ENCODE measurements around the gene LMAN2.
"Not testable (repeated sequence)": the region's sequence is repeated elsewhere in the genome, so short reads cannot be mapped to it uniquely, and the experiment has no call there.

Gene LMAN2

GRCh38 chr5:177346820-177347219, 4.6 kb downstream of the LMAN2 start:
- no peak for DNase-seq (ENCODE audit: low read depth)

DNA sequence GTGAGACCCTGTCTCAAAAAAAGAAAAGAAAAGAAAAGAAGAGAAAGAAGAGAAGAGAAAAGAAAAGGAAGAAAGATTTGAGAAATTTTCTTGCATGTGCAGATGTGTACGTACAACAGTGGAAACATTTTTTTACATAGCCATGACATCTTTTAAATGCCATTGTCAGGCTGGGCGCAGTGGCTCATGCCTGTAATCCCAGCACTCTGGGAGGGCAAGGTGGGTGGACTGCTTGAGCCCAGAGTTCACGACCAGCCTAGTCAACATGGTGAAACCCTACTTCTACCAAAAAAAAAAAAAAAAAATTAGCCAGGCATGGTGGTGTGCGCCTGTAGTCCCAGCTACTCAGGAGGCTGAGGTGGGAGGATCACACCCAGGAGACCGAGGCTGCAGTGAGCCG, 6.6 kb downstream of the LMAN2 start:
- DNase-seq (ENCODE audit: low read depth) = no peak

- DNase-seq (ENCODE audit: low read depth) = no peak
These were observed 7.7 kb downstream of the LMAN2 start for GRCh38 chr5:177343777-177344176.

DNA sequence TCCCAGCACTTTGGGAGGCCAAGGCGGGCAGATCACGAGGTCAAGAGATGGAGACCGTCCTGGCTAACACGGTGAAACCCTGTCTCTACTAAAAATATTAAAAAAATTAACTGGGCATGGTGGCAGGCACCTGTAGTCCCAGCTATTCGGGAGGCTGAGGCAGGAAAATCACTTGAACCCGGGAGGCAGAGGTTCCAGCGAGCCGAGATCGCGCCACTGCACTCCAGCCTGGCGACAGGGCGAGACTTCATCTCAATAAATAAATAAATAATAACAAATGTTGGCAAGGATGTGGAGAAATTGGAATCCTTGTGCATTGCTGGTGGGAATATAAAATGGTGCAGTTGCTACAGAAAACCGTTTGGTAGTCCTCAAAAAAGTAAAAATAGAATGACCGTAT, 8.5 kb downstream of the LMAN2 start:
- not testable (repeated sequence) for DNase-seq (ENCODE audit: low read depth)

DNA sequence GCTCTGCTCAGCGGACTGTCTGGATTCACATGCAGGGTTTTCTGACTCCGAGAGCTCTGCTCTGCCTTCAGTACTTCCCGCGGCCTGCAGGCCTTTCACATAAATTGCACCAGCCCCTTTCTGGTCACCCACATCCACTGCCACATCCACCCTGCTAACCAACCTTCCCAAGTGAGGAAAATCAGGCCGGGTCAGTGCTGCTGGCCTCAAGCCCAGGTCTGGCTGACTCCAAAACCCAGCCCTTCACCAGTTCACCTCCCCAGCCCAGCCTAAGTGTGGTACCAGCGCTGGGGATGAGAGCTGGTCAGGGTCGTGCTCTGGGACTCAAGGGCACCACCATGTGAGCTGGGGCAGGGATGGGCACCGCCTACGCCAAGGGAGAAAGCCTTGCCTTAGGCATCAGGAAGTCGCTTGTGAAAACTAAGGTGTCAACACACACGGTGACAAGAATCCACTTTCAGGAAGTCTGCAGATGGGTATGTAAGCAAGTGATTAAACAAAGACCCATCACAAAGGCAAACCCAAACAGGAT, 12.3 kb downstream of the LMAN2 start:
- no peak for DNase-seq (ENCODE audit: low read depth)

DNA sequence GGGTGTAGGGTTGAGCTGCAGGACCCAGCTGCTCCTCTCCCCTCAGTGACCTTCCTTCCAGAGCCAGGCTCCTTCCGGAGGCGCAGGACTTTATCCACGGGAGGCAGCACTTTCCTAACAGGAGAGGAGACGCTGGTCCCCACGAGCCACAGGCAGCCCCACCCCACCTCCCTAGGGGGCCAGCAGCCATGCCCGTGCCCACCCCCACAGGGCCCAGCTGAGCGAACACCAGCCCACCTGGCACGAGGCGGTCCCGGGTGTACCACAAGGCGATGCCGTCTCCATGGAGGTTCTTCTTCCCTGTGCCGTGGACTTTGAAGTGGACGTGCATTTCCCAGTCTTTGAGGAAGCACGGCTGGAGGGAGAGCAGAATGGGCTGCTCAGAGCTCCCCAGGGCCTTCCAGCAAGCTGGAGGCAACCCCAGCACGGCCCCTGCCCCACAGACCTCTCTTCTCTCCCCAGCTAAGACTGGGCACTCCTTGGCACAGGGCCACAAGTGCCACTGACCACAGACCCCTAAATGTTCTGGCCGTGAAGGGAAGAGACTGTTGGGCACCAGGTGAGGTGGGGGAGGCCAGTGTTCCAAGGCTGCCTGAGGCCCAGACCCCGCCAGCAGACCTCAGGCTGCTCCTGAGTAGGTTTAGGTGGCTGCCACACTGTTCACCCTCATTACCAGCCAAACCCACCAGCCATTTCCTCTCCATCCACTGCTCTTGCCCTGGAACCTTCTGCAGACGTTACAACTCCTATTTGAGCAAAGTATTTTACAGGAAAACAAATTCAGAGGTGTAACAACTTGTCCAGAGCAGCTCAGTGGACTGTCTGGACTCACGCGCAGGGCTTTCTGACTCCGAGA, 13.0 kb downstream of the LMAN2 start:
- no peak for DNase-seq (ENCODE audit: low read depth)

GRCh38 chr5:177336603-177337494, 14.6 kb downstream of the LMAN2 start:
- DNase-seq (ENCODE audit: low read depth) = no peak

DNA sequence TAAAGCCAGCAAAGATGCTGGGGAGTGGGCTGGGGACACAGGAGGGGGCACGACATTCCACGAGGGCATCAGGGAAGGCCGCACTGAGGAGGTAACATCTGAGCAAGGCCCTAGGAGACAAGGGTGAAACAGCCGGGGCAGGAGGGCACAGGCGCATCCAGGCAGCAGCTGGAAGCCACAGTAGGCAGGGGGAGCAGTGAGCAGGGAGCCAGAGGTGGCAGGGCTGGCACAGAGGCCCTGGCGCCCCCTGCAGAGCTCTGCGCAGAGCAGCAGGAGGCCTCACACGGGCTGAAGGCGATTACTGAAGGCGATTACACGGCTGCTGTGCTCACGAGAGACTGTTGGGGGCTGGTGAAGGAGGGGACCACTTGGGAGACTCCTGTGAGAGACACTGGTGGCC, 15.4 kb downstream of the LMAN2 start:
- no peak for DNase-seq (ENCODE audit: low read depth)

- no peak for DNase-seq (ENCODE audit: low read depth)
These were observed 15.8 kb downstream of the LMAN2 start for GRCh38 chr5:177335701-177336065.

- DNase-seq (ENCODE audit: low read depth) = no peak
These were observed 16.4 kb downstream of the LMAN2 start for GRCh38 chr5:177334781-177335700.

GRCh38 chr5:177334155-177334551, 17.3 kb downstream of the LMAN2 start:
- DNase-seq (ENCODE audit: low read depth) = no peak

DNA sequence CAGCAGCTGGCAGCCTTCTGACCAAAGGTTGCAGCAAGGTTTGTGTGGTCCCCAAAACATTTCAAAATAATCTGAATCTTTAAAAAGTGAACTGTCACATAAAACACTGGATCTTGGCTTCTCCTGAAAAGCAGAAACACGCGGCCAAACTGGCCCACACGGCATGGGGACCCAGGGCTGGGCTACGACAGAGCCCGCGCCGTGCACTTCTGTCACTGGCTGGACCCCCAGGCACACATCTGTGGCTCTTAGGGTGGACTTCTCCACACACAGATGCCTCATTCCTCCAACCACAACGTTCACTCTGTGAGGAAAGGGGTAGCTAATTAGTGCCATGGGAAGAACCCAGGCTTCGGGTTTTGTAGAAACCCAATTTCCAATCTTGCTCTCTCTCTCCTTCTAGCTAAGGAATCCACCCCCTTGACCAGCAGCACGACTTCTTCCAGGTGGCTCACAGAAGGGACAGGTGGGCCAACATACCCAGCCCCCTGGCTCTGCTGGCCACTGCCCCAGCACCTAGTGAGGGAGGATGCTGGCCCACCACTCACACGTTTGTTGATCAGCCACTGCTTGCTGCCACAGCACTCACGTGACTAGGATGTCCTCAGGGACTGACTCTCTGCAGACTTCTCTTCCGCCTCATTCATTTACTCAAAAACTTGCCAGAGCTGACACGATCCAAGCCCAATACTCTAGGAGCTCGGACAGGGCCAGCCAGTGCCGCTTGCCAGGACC, 17.9 kb downstream of the LMAN2 start:
- no peak for DNase-seq (ENCODE audit: low read depth)

DNA sequence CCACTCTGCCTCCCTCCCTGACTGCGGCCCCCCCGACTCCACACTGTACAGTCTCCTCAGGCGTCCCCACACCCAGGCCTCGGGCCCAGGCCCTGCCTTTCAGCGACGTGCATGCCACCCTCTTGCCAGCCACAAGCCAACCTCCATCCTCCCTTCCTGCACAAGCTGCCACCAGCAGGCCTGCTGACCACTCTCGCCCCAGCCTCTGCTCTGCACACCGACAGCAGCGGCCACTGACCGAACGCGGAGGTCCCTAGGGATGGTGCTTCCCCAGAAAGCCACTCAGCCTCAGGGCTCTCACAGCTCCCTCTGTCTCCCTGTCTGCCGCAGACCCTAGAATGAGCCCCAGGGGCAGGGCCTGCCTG, 18.6 kb downstream of the LMAN2 start:
- DNase-seq (ENCODE audit: low read depth) = no peak

DNA sequence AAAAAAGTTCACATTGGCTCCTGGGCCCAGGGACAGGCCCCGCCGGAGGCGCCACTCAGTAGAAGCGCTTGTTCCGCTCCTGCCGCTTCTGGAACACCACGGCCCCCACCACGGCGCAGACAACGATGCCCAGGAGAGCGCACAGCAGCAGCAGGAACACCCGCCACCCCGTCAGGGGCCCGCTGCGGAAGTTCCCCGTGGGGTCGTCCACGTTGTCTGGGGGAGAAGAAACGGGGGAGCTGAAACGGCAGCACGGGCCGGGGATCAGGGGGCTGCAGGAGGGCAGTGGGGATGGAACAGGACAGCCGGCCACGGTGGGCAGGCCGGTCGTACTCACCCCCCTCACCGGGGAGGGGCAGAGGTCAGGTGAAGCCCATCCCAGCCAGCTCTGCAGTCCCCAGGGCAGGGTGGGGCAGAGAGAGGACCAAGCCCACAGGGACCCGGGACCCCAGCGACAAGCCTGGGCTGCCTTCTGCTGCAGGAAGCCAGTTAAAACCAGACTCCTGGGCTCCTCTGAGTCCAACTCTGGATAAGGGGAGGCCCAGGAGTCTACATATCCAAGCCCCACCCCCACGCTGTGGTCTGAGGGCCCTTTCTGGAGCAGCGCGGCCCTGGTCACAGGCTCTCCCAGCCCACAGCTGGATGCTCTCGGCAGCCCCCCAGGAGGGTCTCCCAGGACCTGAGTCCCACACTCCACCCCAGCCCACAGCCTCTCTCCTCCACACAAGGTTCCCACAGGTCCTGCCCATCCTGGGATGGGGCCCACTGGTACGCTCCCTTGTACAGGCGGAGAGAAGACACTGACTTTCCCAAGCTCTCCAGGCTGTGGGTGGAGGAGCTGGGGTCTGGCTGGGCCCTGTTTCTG, 19.2 kb downstream of the LMAN2 start:
- no peak for DNase-seq (ENCODE audit: low read depth)

GRCh38 chr5:177330991-177331842, 20.3 kb downstream of the LMAN2 start:
- no peak for DNase-seq (ENCODE audit: low read depth)

GRCh38 chr5:177329883-177330282, 21.6 kb downstream of the LMAN2 start:
- DNase-seq (ENCODE audit: low read depth) = no peak

DNA sequence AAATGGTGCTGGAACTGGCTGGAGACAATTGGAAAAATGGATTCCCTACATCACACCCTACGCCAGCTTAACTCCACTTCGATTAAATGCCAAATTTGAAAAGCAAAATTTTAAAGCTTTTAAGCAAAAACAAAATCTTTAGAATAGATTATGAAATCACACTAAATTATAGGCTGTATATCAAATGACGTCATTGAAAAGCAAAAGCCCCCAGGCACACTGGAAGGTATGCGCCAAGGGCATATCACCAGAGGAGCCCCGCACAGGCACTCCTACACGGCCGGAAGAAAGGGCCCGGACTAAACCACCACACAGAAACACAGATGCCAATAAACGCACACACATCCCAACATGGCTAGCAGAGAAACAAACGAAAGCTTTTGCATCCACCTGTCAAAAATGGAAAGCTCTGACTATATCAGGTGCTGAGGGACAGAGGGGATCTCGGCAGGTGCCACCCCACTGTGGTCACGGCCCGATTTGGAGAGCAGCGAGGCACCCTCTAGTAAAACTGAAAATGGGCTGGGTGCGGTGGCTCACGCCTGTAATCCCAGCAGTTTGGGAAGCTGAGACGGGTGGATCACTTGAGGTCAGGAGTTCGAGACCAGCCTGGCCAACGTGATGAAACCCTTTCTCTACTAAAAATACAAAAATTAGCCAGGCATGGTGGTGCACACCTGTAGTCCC, 22.8 kb downstream of the LMAN2 start:
- no peak for DNase-seq (ENCODE audit: low read depth)
